Measurements from ENCODE around the gene CEP152. TPM values are rescaled to one million over a fixed set of nuclear protein-coding genes. Genes with fewer than 3 reads are reported as not detected.
A peak's percentile ranks its signal among the peaks of the same experiment; 100 is the strongest.

CEP152 gene
- total and polyA plus RNA-seq, 2 experiments from 2014 or later = 14.6 to 30.5 TPM

DNA sequence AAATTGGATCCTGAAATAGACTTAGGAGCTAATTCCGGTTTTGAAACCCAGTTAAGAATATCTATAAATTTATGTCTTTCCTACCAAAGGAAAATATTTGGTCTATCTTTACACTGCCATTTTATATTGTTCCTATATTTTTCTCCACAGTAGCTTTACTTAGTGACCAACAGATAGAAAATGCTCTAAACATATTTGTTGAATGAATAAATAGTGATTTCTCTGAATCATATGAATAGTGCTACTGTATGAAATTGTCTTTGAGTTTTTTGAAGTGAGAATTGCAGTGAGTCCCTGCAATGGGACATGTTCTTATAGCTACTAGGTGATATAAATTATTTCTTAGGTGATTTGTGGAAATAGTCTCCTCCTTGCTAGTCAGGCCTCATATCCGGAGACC lies 48.6 kb upstream of the CEP152 start (continued):
- TF ChIP-seq ZNF462 (CRISPR knock-in tag; IDR thresholded peaks at IDR 0.05) (no peak), CTCF (conservative IDR thresholded peaks at IDR 0.05; ENCODE audit: low read depth in 2 of 2) (no peak), STAT1 (IDR thresholded peaks at IDR 0.05; ENCODE audit: unreplicated experiment) (no peak), EZH2phosphoT487 (IDR thresholded peaks at IDR 0.05; ENCODE audit: unreplicated experiment) (no peak), NANOG (IDR thresholded peaks at IDR 0.05; ENCODE audit: borderline replicate concordance) (no peak), ETS1 (IDR thresholded peaks at IDR 0.05) (no peak)

GRCh38 chr15:48858401-48858800 lies 47.5 kb upstream of the CEP152 start:
- peaks cover 37% of the 10 kb centered on the region for H3K4me1 Mint-ChIP-seq
- Histone ChIP-seq H3F3A (replicated peaks; ENCODE audit: low read depth) (no peaks in the 10 kb centered on the region), H2AFZ (no peak overlapping the region; the same call in 1 of the 2 replicates)
- TF ChIP-seq ZNF114 (CRISPR knock-in tag; IDR thresholded peaks at IDR 0.05) = no peak
- no peak for TF ChIP-seq REST (IDR thresholded peaks at IDR 0.05; ENCODE audit: unreplicated experiment)
- TF ChIP-seq EZH2phosphoT487 (IDR thresholded peaks at IDR 0.05; ENCODE audit: unreplicated experiment) = no peak
- TF ChIP-seq POLR2AphosphoS5 (IDR thresholded peaks at IDR 0.05; ENCODE audit: low read depth) = no peak
- no peak for TF ChIP-seq EZH2 (IDR thresholded peaks at IDR 0.05; ENCODE audit: low read depth, unreplicated experiment)
- TF ChIP-seq CTCF (conservative IDR thresholded peaks at IDR 0.05; ENCODE audit: low read depth in 2 of 2) = no peak

More at GRCh38 chr15:48858401-48858800, 47.5 kb upstream of the CEP152 start:
- peak overlapping the region; percentile 9; the same call in 1 of the 2 replicates for H3K27ac Mint-ChIP-seq
- no peaks in the 10 kb centered on the region for H3K36me3 ChIP-seq (ENCODE audit: insufficient read depth)
- H3K4me1 ChIP-seq (ENCODE audit: insufficient read depth) = peaks cover 28% of the 10 kb centered on the region
- no peaks in the 10 kb centered on the region for H3K36me3 Mint-ChIP-seq (ENCODE audit: low read depth)
- no peak for DNase-seq (ENCODE audit: low spot score)
- H3K27ac ChIP-seq (ENCODE audit: low read depth) = 0 out of 2 replicates have a peak overlapping the region, but pooled peaks have one; percentile 23
- H3K79me2 ChIP-seq (replicated peaks; ENCODE audit: insufficient read depth) = no peaks in the 10 kb centered on the region
- 0 out of 2 replicates have a peak overlapping the region, but pooled peaks have one; percentile 18 for H3K4me2 ChIP-seq
- H3K4me3 Mint-ChIP-seq = no peak overlapping the region
- no peak overlapping the region for H3K4me3 ChIP-seq
- H3K27me3 Mint-ChIP-seq (ENCODE audit: insufficient read depth, low read depth, poor library complexity) = peaks cover 4% of the 10 kb centered on the region
- no peaks in the 10 kb centered on the region; the same call in 2 of the 3 replicates for H3K9me3 Mint-ChIP-seq
- no peak for ATAC-seq
- H3K9me2 ChIP-seq (ENCODE audit: insufficient read depth) = no peaks in the 10 kb centered on the region
- no peaks in the 10 kb centered on the region for H4K20me1 ChIP-seq (replicated peaks; ENCODE audit: insufficient read depth)
- H3K27me3 ChIP-seq (ENCODE audit: insufficient read depth) = no peaks in the 10 kb centered on the region

Data from GM23338 (cell line).